GM18951 (cell line): ENCODE data around the gene POLR2J3.
"Not testable (repeated sequence)": the region's sequence is repeated elsewhere in the genome, so short reads cannot be mapped to it uniquely, and the experiment has no call there.

Experiments
- in situ Hi-C: fragments of 300-500 bp; cut with MboI; formaldehyde crosslinking; loops from one replicate; pipeline ENCODE4 v1.12.0; 2022; ENCODE audit warnings: low sequenced_read_pairs, mixed read lengths, inconsistent platforms; ENCODE audit not compliant: unreplicated experiment

POLR2J3 gene

GRCh38 chr7:102572261-102573239 lies at the start of gene POLR2J3:
Gene POLR2J3 (minus strand): TSS chr7:102572583. CDS start chr7:102572521, 62 bp downstream.
- in situ Hi-C loops: not testable (repeated sequence)

GRCh38 chr7:102618122-102618521 lies 45.7 kb upstream of the POLR2J3 start:
- in situ Hi-C loops: loop anchor here (10.0 kb wide), 1 partner anchor 93 kb away; no protein-coding TSS in a partner anchor

- in situ Hi-C loops: loop anchor here (10.0 kb wide), 1 partner anchor 92 kb away; no protein-coding TSS in a partner anchor
Measured at GRCh38 chr7:102616507-102617125, 44.2 kb upstream of the POLR2J3 start, which contains the start of gene RASA4. Gene RASA4 (minus strand): TSS chr7:102616756. CDS start chr7:102616689, 67 bp downstream.

- in situ Hi-C loops: loop anchor here (10.0 kb wide), 1 partner anchor 91 kb away; no protein-coding TSS in a partner anchor
Measured at GRCh38 chr7:102615930-102616329, 43.5 kb upstream of the POLR2J3 start.

- in situ Hi-C loops: loop anchor here (10.0 kb wide), 1 partner anchor 90 kb away; no protein-coding TSS in a partner anchor
Measured at GRCh38 chr7:102614873-102615272, 42.5 kb upstream of the POLR2J3 start.

- in situ Hi-C loops: loop anchor here (10.0 kb wide), 1 partner anchor 90 kb away; no protein-coding TSS in a partner anchor
Measured at GRCh38 chr7:102614346-102614697, 41.9 kb upstream of the POLR2J3 start.

GRCh38 chr7:102613575-102614345 lies 41.4 kb upstream of the POLR2J3 start:
- in situ Hi-C loops: loop anchor here (10.0 kb wide), 1 partner anchor 89 kb away; no protein-coding TSS in a partner anchor

- in situ Hi-C loops: loop anchor here (10.0 kb wide), 1 partner anchor 87 kb away; no protein-coding TSS in a partner anchor
Measured at GRCh38 chr7:102611675-102612325, 39.4 kb upstream of the POLR2J3 start.

- in situ Hi-C loops: loop anchor here (10.0 kb wide), 1 partner anchor 86 kb away; no protein-coding TSS in a partner anchor
Measured at GRCh38 chr7:102611013-102611674, 38.8 kb upstream of the POLR2J3 start.

- in situ Hi-C loops: loop anchor here (10.0 kb wide), 1 partner anchor 86 kb away; no protein-coding TSS in a partner anchor
Measured at GRCh38 chr7:102610441-102610840, 38.1 kb upstream of the POLR2J3 start.

GRCh38 chr7:102609734-102610133 lies 37.4 kb upstream of the POLR2J3 start:
- in situ Hi-C loops: loop anchor here (10.0 kb wide), 1 partner anchor 85 kb away; no protein-coding TSS in a partner anchor

GRCh38 chr7:102606848-102607247 lies 34.5 kb upstream of the POLR2J3 start:
- in situ Hi-C loops: not testable (repeated sequence)

GRCh38 chr7:102604431-102605145 lies 32.2 kb upstream of the POLR2J3 start:
- in situ Hi-C loops: not testable (repeated sequence)

- in situ Hi-C loops: not testable (repeated sequence)
Measured at GRCh38 chr7:102602317-102602716, 29.9 kb upstream of the POLR2J3 start.

GRCh38 chr7:102599699-102600098 lies 27.3 kb upstream of the POLR2J3 start:
- in situ Hi-C loops: not testable (repeated sequence)

GRCh38 chr7:102596036-102596435 lies 23.7 kb upstream of the POLR2J3 start:
- in situ Hi-C loops: not testable (repeated sequence)

- in situ Hi-C loops: not testable (repeated sequence)
Measured at GRCh38 chr7:102593637-102594334, 21.4 kb upstream of the POLR2J3 start.
